ENCODE data around the gene NEK10. TPM values are rescaled to one million over a fixed set of nuclear protein-coding genes. Genes with fewer than 3 reads are reported as not detected.

NEK10 gene
- total RNA-seq, 1 donor from 2014 or later: 9.4 TPM

- peaks cover 8% of the 10 kb centered on the region for H3K4me1 ChIP-seq
- TF ChIP-seq CTCF (IDR thresholded peaks at IDR 0.05): no peak
- ATAC-seq (no peak), DNase-seq (no peak)
- no peaks in the 10 kb centered on the region for H3K36me3 ChIP-seq
- no peaks in the 10 kb centered on the region for H3K9me3 ChIP-seq
- H3K27ac ChIP-seq: peak overlapping the region; percentile 7
- H3K4me3 ChIP-seq: no peak overlapping the region
- H3K27me3 ChIP-seq (ENCODE audit: low read depth): no peaks in the 10 kb centered on the region
- intact Hi-C loops (cut with DNase I): no loop called here
Observed at GRCh38 chr3:27325419-27325818, 43.8 kb downstream of the NEK10 start.

- peaks cover 8% of the 10 kb centered on the region for H3K4me1 ChIP-seq
- no peak overlapping the region for H3K4me3 ChIP-seq
- DNase-seq: no peak
- H3K36me3 ChIP-seq: no peaks in the 10 kb centered on the region
- no peak for TF ChIP-seq CTCF (IDR thresholded peaks at IDR 0.05)
- no peaks in the 10 kb centered on the region for H3K9me3 ChIP-seq
- intact Hi-C loops (cut with DNase I): no loop called here
- no peak overlapping the region for H3K27ac ChIP-seq
- no peak for ATAC-seq
- no peaks in the 10 kb centered on the region for H3K27me3 ChIP-seq (ENCODE audit: low read depth)
Observed at GRCh38 chr3:27324686-27325085, 44.5 kb downstream of the NEK10 start.

GRCh38 chr3:27323087-27323570, 46.1 kb downstream of the NEK10 start:
- H3K4me3 ChIP-seq: no peak overlapping the region
- intact Hi-C loops (cut with DNase I): no loop called here
- peaks cover 8% of the 10 kb centered on the region for H3K4me1 ChIP-seq
- no peak for TF ChIP-seq CTCF (IDR thresholded peaks at IDR 0.05)
- ATAC-seq (no peak), DNase-seq (no peak)
- no peaks in the 10 kb centered on the region for H3K27me3 ChIP-seq (ENCODE audit: low read depth)
- no peak overlapping the region for H3K27ac ChIP-seq
- no peaks in the 10 kb centered on the region for H3K36me3 ChIP-seq
- no peaks in the 10 kb centered on the region for H3K9me3 ChIP-seq

- peaks cover 8% of the 10 kb centered on the region for H3K4me1 ChIP-seq
- no peak for DNase-seq
- H3K36me3 ChIP-seq: no peaks in the 10 kb centered on the region
- H3K27me3 ChIP-seq (ENCODE audit: low read depth): no peaks in the 10 kb centered on the region
- no peak overlapping the region for H3K27ac ChIP-seq
- no peak overlapping the region for H3K4me3 ChIP-seq
- intact Hi-C loops (cut with DNase I): no loop called here
- TF ChIP-seq CTCF (IDR thresholded peaks at IDR 0.05): no peak
- H3K9me3 ChIP-seq: no peaks in the 10 kb centered on the region
- no peak for ATAC-seq
Observed at GRCh38 chr3:27322634-27323033, 46.5 kb downstream of the NEK10 start.

GRCh38 chr3:27319847-27320526, 49.2 kb downstream of the NEK10 start:
- peak in 1 of 2 donors; percentile 36 for ATAC-seq
- no peak for DNase-seq
- Histone ChIP-seq H3K36me3 (no peaks in the 10 kb centered on the region), H3K27ac (no peak overlapping the region), H3K4me1 (no peaks in the 10 kb centered on the region), H3K9me3 (no peaks in the 10 kb centered on the region), H3K4me3 (no peak overlapping the region), H3K27me3 (ENCODE audit: low read depth) (no peaks in the 10 kb centered on the region)
- no peak for TF ChIP-seq CTCF (IDR thresholded peaks at IDR 0.05)
- intact Hi-C loops (cut with DNase I): no loop called here

All from lower lobe of right lung (tissue), 2 donors.